Right lobe of liver (tissue), 6 donors: ENCODE results near the gene HNRNPC. TPM values are rescaled to one million over a fixed set of nuclear protein-coding genes. Genes with fewer than 3 reads are reported as not detected.
"Not testable (repeated sequence)": the region's sequence is repeated elsewhere in the genome, so short reads cannot be mapped to it uniquely, and the experiment has no call there.

Experiments used
- ATAC-seq, 4 donors: fragments of 200-7000 bp; cut with Tn5 transposase; one replicate each; pipeline ENCODE4 v1.9.1; 2020; ENCODE audit warnings: mild to moderate bottlenecking in 4 of 4, moderate library complexity in 4 of 4
- DNase-seq, 3 donors: peaks; one replicate each; pipeline ENCODE4 v3.0.0-alpha.2; 2020
- H3K27ac ChIP-seq, 3 donors: fragments of 200-600 bp; one replicate each; pipeline ENCODE4 v1.8.0; 2022
- H3K27me3 ChIP-seq, 2 donors: fragments of 200-600 bp; one replicate each; pipeline ENCODE4 v1.8.0; 2022
- H3K36me3 ChIP-seq, 4 donors: fragments of 200-600 bp; sonication (generic) in 1 of 4; one replicate each; pipeline versions ENCODE4 v1.5.1 to v1.8.0; 2017 to 2022; ENCODE audit warnings: control low read depth in 1 of 4
- H3K4me1 ChIP-seq, 4 donors: fragments of 200-600 bp; sonication (generic) in 1 of 4; one replicate each; pipeline versions ENCODE4 v1.5.1 to v1.8.0; 2017 to 2022; ENCODE audit warnings: control low read depth in 1 of 4
- H3K4me3 ChIP-seq, 3 donors: fragments of 200-600 bp; one replicate each; pipeline ENCODE4 v1.8.0; 2022
- H3K9me3 ChIP-seq, 4 donors: fragments of 200-600 bp; sonication (generic) in 1 of 4; one replicate each; pipeline versions ENCODE4 v1.5.1 to v1.8.0; 2017 to 2022; ENCODE audit warnings: control low read depth in 1 of 4
- POLR2A ChIP-seq: fragments of 450-650 bp; IDR thresholded peaks from one replicate; pipeline ENCODE4 v1.6.1; 2017; ENCODE audit warnings: antibody characterized with exemption, mild to moderate bottlenecking
- WGBS: methylation state at CpG from one replicate; pipeline ENCODE4 v1.1.6; 2018; ENCODE audit warnings: low coverage, low lambda C conversion rate; ENCODE audit not compliant: insufficient coverage; ENCODE audit errors: missing lambda C conversion rate; 5-methylcytosine and 5-hydroxymethylcytosine counted together
- intact Hi-C, 2 donors: fragments of 100-400 bp; cut with DNase I; formaldehyde crosslinking; loops; one replicate each; pipeline versions ENCODE4 v1.11.2 to v1.14.1; 2022
- total RNA-seq, 6 experiments: library from RNA; depleted of rRNA in 2 of 6; stranded (reverse); fragments of >200 nt in 2 of 6; fragmentation: NEBNext Ultra II Directional in 3 of 6; extraction: Animal tissue kit (Norgen Biotek cat#: 25700) in 3 of 6; gene quantifications; one replicate each; pipeline versions ENCODE4 v1.1.0 to v1.2.4, GENCODE V29; 2016 to 2023
- TF ChIP-seq, protein P1 (sequence below), 4 donors: fragments of 200-600 bp in 3 of 4; fragments of 450-650 bp in 1 of 4; IDR thresholded peaks; one replicate each; pipeline versions ENCODE4 v1.5.1 to v1.8.0; 2016 to 2022; ENCODE audit warnings: antibody characterized with exemption in 4 of 4, mild to moderate bottlenecking in 2 of 4
- donor health status: DM: no; HTN: yes; CAD: no.
- donor health status: DM: no; HTN: no; CAD: no.
- donor health status: DM: no; HTN: no; CAD: no.
- donor health status: DM: no; HTN: yes; CAD: no.
- donor health status: DM: no; HTN: yes; CAD: no.

Gene HNRNPC
- total RNA-seq, 6 experiments from 2014 or later, result 170 to 247 (median 229) TPM

DNA sequence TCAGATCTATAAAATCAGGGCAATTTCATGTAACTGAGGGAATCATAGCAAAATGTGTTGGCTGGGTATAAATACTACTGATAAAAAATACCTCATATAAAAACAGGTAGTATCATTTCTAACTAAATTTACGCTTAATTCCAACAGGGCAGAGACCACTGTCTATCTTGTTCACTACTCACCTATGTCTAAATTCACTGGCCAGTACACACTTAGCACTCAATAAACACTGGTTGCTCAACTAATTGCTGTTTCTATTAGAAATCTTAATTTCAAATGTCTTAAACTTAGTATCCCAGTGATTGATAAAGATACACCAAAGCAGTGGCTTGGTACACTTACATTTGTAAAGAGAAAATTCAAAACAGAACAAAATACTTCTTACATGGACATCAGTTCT lies 55.6 kb downstream of the HNRNPC start:
- no peaks in the 10 kb centered on the region for H3K27me3 ChIP-seq
- ATAC-seq (no peak), DNase-seq (no peak)
- TF ChIP-seq, protein P1, sequence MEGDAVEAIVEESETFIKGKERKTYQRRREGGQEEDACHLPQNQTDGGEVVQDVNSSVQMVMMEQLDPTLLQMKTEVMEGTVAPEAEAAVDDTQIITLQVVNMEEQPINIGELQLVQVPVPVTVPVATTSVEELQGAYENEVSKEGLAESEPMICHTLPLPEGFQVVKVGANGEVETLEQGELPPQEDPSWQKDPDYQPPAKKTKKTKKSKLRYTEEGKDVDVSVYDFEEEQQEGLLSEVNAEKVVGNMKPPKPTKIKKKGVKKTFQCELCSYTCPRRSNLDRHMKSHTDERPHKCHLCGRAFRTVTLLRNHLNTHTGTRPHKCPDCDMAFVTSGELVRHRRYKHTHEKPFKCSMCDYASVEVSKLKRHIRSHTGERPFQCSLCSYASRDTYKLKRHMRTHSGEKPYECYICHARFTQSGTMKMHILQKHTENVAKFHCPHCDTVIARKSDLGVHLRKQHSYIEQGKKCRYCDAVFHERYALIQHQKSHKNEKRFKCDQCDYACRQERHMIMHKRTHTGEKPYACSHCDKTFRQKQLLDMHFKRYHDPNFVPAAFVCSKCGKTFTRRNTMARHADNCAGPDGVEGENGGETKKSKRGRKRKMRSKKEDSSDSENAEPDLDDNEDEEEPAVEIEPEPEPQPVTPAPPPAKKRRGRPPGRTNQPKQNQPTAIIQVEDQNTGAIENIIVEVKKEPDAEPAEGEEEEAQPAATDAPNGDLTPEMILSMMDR (IDR thresholded peaks at IDR 0.05), result no peak
- TF ChIP-seq POLR2A, result no peak
- no peak overlapping the region for H3K4me3 ChIP-seq
- 100% methylated on average over 1 of the region's 1 CpG for WGBS
- intact Hi-C loops, result no loop called here
- peaks cover 18 to 96% (median 67%) of the 10 kb centered on the region in 4 donors for H3K36me3 ChIP-seq
- no peak overlapping the region for H3K27ac ChIP-seq
- no peaks in the 10 kb centered on the region for H3K4me1 ChIP-seq
- H3K9me3 ChIP-seq, result no peaks in the 10 kb centered on the region

- H3K36me3 ChIP-seq, result peaks cover 26 to 97% (median 70%) of the 10 kb centered on the region in 4 donors
- H3K4me1 ChIP-seq, intact Hi-C loops, ATAC-seq, H3K27ac ChIP-seq, H3K9me3 ChIP-seq, H3K4me3 ChIP-seq, DNase-seq, H3K27me3 ChIP-seq: not testable (repeated sequence)
- 84% methylated on average over 8 of the region's 8 CpGs for WGBS
These were observed 56.4 kb downstream of the HNRNPC start for GRCh38 chr14:21212824-21213223.

DNA sequence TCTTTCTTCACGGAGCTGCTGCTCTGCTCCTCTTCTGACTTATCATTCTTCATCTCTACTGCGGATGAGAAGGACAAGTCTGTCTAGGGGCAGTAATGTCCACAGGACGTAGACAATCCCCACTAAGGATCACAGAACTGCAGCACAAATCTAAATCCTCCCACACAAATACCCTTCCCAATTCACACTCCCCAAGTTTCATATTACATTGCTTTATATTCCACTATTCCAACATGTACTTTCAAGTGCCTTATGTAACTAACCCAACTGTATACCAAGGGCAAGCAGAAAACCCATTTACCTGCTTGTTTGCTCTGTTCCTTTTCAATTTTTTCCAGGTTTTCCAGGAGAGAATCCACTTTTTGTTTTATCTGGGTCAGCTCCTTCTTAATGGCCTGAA lies 57.7 kb downstream of the HNRNPC start:
- Histone ChIP-seq H3K27me3 (no peaks in the 10 kb centered on the region), H3K4me3 (no peak overlapping the region), H3K9me3 (no peaks in the 10 kb centered on the region), H3K27ac (no peak overlapping the region), H3K36me3 (peaks cover 34 to 98% (median 72%) of the 10 kb centered on the region in 4 donors), H3K4me1 (no peaks in the 10 kb centered on the region)
- no peak for TF ChIP-seq POLR2A
- TF ChIP-seq, protein P1 (IDR thresholded peaks at IDR 0.05), result no peak
- no peak for ATAC-seq
- 60% methylated on average over 1 of the region's 3 CpGs for WGBS
- intact Hi-C loops, result no loop called here
- no peak for DNase-seq

DNA sequence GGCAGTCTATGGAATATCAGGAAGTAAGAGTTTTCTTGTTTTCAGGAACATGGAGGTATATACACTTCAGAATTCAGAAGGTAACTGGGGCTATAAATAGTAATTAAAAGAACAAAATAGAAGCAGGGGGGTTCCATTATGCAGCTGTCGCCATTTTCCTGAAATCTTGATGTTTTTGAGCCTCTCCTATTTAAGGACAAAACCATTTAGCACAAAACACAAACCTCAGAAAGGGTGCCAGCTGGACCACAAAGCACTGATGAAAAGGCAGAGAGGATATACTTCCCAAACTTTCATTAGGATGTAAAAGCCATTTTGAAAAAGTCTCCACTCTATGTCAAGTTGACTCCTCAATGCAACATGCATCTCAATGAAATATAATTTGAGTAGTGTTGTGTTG lies 59.2 kb downstream of the HNRNPC start:
- 100% methylated on average over 1 of the region's 1 CpG for WGBS
- TF ChIP-seq, protein P1 (IDR thresholded peaks at IDR 0.05), result no peak
- TF ChIP-seq POLR2A, result no peak
- Histone ChIP-seq H3K9me3 (no peaks in the 10 kb centered on the region), H3K4me1 (no peaks in the 10 kb centered on the region), H3K27ac (no peak overlapping the region), H3K4me3 (no peak overlapping the region), H3K27me3 (no peaks in the 10 kb centered on the region), H3K36me3 (peaks cover 34 to 94% (median 60%) of the 10 kb centered on the region in 4 donors)
- DNase-seq, result no peak
- intact Hi-C loops, result no loop called here
- ATAC-seq, result no peak

GRCh38 chr14:21209185-21209584 lies 60.1 kb downstream of the HNRNPC start:
- H3K4me1 ChIP-seq, result no peaks in the 10 kb centered on the region
- intact Hi-C loops, result loop anchor here in 1 of 2 donors (10.0 kb wide), 1 partner anchor 46 kb away; no protein-coding TSS in a partner anchor
- ATAC-seq (no peak), DNase-seq (no peak)
- H3K9me3 ChIP-seq, result no peaks in the 10 kb centered on the region
- TF ChIP-seq, protein P1 (IDR thresholded peaks at IDR 0.05), result no peak
- no peak for TF ChIP-seq POLR2A
- no peak overlapping the region for H3K4me3 ChIP-seq
- 83% methylated on average over 1 of the region's 1 CpG for WGBS
- H3K36me3 ChIP-seq, result peaks cover 34 to 86% (median 57%) of the 10 kb centered on the region in 4 donors
- H3K27ac ChIP-seq, result no peak overlapping the region
- H3K27me3 ChIP-seq, result no peaks in the 10 kb centered on the region
